Posterior vena cava (tissue), 2 donors: Measurements from ENCODE around the gene UBE2O. TPM values are rescaled to one million over a fixed set of nuclear protein-coding genes. Genes with fewer than 3 reads are reported as not detected.

ENCODE experiments used
- DNase-seq: peaks from one replicate; pipeline ENCODE4 v3.0.0-alpha.2; 2020; ENCODE audit warnings: low spot score
- intact Hi-C, 2 donors: fragments of 100-400 bp; cut with DNase I; formaldehyde crosslinking; loops; one replicate each; pipeline versions ENCODE4 v1.14.1 to v1.14.2; 2022 to 2023
- total RNA-seq, 2 donors: library from RNA; stranded (reverse); fragmentation: NEBNext Ultra II Directional; extraction: Animal tissue kit (Norgen Biotek cat#: 25700); gene quantifications; one replicate each; pipeline ENCODE4 v1.2.1, GENCODE V29; 2021
- donor health status: DM: yes; HTN: yes; CAD: no.
- donor health status: DM: yes; HTN: yes; CAD: no.

The UBE2O gene
- total RNA-seq, 2 donors from 2014 or later = 17.2 to 17.9 TPM

DNA sequence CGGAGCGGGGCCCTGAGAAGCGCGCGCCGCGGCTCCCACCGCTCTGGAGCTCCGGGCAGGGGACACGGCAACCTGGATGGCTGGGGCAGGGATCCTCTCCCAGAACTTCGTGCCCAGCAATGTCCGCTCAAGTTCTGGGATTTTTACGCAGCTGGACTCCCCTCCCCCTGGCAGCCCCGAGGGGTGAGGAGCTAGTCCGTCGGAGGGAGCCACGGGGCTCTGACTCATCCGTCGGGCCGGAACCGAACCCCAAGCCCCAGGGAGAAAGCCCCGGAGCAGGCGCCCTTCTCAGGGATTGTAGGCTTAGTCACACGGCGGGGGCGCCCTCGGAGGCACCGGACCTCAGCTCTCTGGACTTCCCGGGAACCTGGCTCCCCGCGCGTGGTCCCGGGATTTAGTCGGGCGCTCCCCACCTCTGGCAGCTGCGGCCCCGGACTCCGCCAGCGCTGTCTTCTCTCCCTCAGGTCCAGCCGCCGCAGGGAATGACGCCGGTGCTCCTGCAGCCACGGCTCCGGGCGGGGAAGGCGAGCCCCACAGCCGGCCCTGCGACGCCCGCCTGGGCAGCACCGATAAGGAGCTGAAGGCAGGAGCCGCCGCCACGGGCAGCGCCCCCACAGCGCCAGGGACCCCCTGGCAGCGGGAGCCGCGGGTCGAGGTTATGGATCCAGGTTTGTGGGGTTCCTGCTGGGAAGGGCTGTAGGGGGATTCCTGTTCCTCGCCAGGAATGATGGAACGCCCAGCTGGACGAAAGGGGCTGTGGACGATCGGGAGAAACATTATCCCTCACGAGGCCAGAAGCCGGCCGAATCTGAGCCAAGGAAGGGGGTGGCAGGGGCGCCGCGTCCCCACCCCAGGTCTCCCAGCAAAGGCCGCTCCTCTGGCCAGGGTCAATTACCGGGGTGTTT lies 67.7 kb downstream of the UBE2O start:
- peak; percentile 94 for DNase-seq
- intact Hi-C loops = no loop called here

- intact Hi-C loops = no loop called here
- DNase-seq = peak; percentile 93
These were observed 68.5 kb downstream of the UBE2O start, which contains the start of gene SPHK1 for GRCh38 chr17:76384222-76384986. Gene SPHK1, plus strand, starts transcription at chr17:76384609. Its CDS starts 1,036 bp downstream, at chr17:76385645.

GRCh38 chr17:76383546-76384221 lies 69.3 kb downstream of the UBE2O start:
- intact Hi-C loops = no loop called here
- peak; percentile 88 for DNase-seq

- DNase-seq = peak; percentile 89
These were observed 70.0 kb downstream of the UBE2O start for GRCh38 chr17:76382803-76383545.

DNA sequence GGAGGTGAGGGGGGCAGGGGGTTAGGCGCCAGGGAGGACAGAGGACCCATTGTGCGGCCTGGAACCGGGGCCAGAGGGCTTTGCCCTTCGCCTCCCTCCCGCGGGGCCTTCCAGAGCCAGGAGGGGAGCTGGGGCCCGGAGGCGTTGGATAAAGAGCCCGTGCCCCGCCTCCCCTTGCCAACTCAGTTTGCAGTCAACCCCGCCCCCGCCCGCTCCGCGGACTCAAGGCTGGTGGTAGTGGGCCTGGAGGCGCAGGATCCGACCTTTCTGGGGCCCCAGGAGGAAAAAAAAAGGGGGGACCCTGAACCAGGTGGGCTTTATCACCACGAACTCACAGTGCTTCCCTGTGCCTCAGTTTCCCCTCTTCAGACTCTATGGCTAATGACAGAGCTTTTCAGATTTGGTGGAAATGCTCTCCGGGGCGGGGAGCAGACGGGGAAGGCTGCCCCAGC lies 70.6 kb downstream of the UBE2O start:
- intact Hi-C loops = no loop called here
- DNase-seq = peak; percentile 86

More at GRCh38 chr17:76382803-76383545, 70.0 kb downstream of the UBE2O start:
- intact Hi-C loops = no loop called here

DNA sequence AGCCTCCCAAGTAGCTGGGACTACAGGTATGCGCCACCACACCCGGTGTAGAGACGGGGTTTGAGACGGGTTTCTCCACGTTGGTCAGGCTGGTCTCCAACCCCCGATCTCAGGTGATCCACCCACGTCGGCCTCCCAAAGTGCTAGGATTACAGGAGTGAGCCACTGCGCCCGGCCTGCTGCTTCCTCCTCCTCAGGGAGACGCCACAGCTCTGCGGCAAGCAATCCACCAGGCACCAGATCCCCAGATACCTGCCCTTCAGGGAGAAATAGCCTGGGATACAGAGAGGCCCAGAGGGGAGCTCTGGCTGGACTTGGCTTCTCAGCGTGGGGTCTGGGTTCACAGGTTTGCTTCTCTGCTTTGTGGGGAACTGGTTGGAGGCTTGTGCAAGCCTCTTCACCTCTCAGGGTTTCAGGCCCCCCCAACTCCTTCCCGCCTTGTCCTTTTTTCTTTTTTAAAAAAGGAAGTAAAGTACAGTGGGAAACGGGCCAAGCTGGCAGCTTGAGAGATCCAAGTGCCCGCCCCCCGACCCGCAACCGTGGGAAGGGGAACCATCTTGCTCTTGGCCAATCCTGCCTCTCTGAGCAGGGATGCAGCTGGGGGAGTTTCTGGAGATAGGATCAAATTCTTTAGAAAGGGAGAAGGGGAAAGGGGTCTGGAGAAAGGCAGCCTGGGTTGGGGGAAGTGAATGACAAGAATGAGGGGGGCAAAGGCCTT lies 71.2 kb downstream of the UBE2O start:
- DNase-seq = no peak
- intact Hi-C loops = no loop called here

GRCh38 chr17:76379646-76380376 lies 73.1 kb downstream of the UBE2O start:
- no peak for DNase-seq

DNA sequence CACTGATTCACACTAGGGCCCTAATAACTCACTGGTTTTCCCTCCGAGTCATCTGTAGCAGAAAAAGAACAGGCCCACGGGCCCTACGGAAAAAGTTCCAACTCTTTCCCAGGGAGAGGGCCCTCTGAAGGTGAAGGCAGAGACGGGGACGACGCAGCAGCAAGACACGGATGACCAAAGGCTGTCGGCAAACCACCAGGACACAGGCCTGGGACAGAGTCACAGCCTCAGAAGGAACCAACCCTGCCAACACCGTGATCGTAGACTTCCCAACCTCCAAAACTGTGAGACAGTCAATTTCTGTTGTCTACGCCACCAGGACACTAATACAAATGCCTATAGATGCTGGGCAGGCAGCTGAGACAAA lies 73.7 kb downstream of the UBE2O start:
- intact Hi-C loops = no loop called here
- DNase-seq = no peak

More at GRCh38 chr17:76379646-76380376, 73.1 kb downstream of the UBE2O start:
- intact Hi-C loops = no loop called here

DNA sequence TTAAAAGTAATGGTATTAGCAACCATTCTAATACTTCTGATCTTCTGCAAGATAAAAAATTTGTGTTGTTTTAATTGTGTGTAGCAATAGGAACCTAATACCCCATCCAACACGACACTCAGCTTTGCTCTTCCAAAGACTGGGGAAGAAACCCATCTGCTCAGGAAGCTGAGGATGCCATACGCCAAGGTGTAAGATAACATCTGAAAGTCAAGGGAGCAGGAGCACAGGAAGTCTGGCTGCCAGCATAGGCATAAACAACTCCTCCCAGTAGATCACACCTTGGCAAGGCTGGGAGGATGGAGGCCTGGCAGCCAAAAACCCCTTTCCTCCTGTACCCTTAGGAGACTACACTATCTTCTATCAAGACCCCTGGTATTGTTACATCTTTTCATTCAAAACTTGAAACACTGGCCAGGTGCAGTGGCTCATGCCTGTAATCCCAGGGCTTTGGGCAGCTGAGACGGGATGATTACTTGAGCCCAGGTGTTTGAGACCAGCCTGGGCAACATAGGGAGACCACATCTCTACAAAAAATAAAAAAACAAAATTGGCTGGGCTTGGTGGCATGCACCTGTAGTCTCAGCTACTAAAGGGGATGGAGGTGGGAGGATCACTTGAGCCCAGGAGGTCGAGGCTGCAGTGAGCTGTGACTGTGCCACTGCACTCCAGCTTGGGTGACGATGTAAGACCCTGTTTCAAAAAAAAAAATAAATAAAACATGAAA lies 74.2 kb downstream of the UBE2O start:
- no peak for DNase-seq
- intact Hi-C loops = no loop called here

DNA sequence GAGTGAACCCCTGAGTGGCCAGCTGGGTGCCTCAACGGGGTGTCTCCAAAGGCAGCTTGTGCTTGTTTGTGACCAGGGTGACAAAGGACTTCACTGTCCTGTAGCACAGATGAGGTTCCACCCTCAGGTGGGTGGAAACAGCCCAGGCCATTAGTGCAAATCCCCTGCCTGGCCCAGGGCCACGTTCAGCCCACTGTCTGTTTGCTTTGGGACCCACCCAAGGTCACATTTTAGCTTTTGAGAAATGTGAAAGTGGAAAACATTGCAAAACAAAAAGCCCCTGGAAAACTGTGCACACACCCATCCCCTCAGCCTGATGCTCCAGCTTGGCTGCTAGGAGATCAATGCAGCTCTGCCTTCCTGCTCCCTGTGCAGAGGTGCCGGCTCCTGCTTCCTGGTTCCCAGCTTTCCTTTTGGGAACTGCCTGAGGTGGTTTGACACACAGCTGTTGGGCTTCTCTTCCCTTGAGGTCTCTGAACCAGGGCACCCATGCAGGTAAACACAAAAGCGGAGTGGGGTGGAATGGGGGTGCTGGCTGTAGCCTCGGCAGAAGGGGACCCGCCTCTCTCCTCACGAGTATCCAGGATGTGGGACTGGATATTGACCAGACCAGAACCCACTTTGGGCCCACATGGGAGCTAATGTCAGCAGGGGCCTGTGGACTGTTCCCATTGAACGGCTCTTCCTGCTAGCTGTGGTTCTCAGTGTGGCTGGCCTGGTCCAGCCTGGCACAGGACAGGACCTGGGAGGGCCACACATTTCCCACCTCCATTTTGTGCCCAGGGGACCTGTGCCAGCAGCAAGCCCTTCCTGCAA lies 76.4 kb downstream of the UBE2O start:
- no peak for DNase-seq
- intact Hi-C loops = no loop called here

- intact Hi-C loops = no loop called here
- DNase-seq = no peak
These were observed 81.0 kb downstream of the UBE2O start for GRCh38 chr17:76371656-76372628.

GRCh38 chr17:76370261-76370993 lies 82.5 kb downstream of the UBE2O start:
- DNase-seq = peak; percentile 97
- intact Hi-C loops = no loop called here

DNA sequence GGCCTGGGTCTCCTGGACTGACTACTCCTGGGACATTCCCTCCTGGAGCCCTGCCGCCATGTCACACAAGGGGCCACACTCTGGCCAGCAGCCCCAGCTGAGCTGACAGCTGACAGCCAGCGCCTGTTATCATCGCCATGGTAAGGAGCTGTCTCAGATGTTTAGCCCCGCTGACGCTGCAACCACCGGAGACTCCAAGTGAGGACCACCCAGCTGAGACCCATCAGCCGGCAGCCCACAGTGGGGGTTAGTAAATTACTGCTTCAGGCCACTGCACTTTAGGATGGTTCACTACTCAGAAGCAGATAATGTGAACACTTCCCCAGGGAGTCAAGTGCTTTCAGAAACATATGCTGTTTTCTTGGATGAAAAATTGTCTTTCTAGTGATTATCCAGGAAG lies 83.1 kb downstream of the UBE2O start:
- intact Hi-C loops = no loop called here
- DNase-seq = no peak

DNA sequence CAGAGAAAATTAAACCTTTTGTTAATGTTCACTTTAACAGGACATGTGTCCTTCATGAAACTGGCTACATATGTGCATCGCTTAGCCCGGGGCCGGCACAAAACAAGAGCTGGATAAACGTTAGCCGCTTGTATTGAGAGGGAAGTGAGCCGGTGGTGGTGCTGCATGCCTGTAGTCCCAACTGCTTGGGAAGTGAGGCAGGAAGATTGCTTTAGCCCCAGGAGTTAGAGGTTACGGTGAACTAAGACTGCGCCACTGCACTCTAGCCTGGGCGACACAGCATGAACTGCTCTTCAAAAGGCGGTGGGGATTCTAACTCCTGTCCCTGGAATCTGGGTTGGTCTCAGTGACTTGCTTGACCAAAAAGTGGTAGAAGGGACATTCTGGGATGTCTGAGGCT lies 83.6 kb downstream of the UBE2O start:
- DNase-seq = no peak
- intact Hi-C loops = no loop called here

DNA sequence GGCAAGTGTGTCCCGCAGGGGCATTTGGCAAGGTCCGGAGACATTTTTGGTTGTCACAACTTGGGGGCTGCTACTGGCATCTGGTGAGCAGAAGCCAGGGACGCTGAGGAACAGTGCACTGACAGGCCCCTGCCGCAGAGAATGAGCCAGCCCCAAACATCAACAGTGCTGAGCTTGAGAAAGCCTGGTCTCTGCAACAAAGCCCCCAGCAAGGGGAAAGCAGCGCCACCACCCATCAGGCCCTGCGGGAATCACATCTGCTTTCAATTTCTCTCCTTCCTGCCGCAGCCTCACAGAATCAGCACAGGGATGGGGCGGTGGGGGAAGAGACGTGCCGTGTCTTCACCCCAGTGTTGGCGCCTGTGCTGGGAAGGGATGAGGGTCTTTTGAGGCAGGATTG lies 84.4 kb downstream of the UBE2O start:
- intact Hi-C loops = no loop called here
- no peak for DNase-seq
